Neural cell (in vitro differentiated cells): ENCODE measurements around the gene SNRPB.

Experiments used
- CTCF ChIP-seq: fragments of 450-650 bp; IDR thresholded peaks from 2 replicates; pipeline ENCODE4 v1.5.1; 2014; ENCODE audit warnings: antibody characterized with exemption, mild to moderate bottlenecking, moderate library complexity; ENCODE audit not compliant: poor library complexity, severe bottlenecking
- EZH2 ChIP-seq: fragments of 200-600, 300-800 bp; shearing (Covaris generic), sonication (generic); IDR thresholded peaks from 2 replicates; pipeline ENCODE4 v1.6.1; 2014; ENCODE audit warnings: antibody characterized with exemption, low read length, borderline replicate concordance, mild to moderate bottlenecking; ENCODE audit not compliant: insufficient read depth, poor library complexity, severe bottlenecking

GRCh38 chr20:2446845-2447244 lies 23.7 kb downstream of the SNRPB start:
- no peak for TF ChIP-seq CTCF
- no peak for TF ChIP-seq EZH2
